ENCODE results near the gene GRK3.
"Not testable (repeated sequence)": the region's sequence is repeated elsewhere in the genome, so short reads cannot be mapped to it uniquely, and the experiment has no call there.

GRK3 gene

GRCh38 chr22:25574736-25575135, 10.3 kb downstream of the GRK3 start:
- no peak for DNase-seq

GRCh38 chr22:25575674-25576392, 11.4 kb downstream of the GRK3 start:
- not testable (repeated sequence) for DNase-seq

- DNase-seq, result not testable (repeated sequence)
Observed at GRCh38 chr22:25581452-25581851, 17.0 kb downstream of the GRK3 start.

GRCh38 chr22:25582946-25583345, 18.5 kb downstream of the GRK3 start:
- DNase-seq, result no peak

- DNase-seq, result not testable (repeated sequence)
Observed at GRCh38 chr22:25584993-25585392, 20.5 kb downstream of the GRK3 start.

GRCh38 chr22:25589664-25590063, 25.2 kb downstream of the GRK3 start:
- not testable (repeated sequence) for DNase-seq

- not testable (repeated sequence) for DNase-seq
Observed at GRCh38 chr22:25593323-25593722, 28.8 kb downstream of the GRK3 start.

- DNase-seq, result no peak
Observed at GRCh38 chr22:25598609-25599008, 34.1 kb downstream of the GRK3 start.

GRCh38 chr22:25602445-25602844, 38.0 kb downstream of the GRK3 start:
- DNase-seq, result no peak

- no peak for DNase-seq
Observed at GRCh38 chr22:25602916-25603315, 38.4 kb downstream of the GRK3 start.

GRCh38 chr22:25605146-25605545, 40.7 kb downstream of the GRK3 start:
- not testable (repeated sequence) for DNase-seq

- DNase-seq, result not testable (repeated sequence)
Observed at GRCh38 chr22:25605565-25605964, 41.1 kb downstream of the GRK3 start.

- DNase-seq, result not testable (repeated sequence)
Observed at GRCh38 chr22:25611284-25611683, 46.8 kb downstream of the GRK3 start.

GRCh38 chr22:25613131-25613530, 48.7 kb downstream of the GRK3 start:
- not testable (repeated sequence) for DNase-seq

- not testable (repeated sequence) for DNase-seq
Observed at GRCh38 chr22:25613558-25613957, 49.1 kb downstream of the GRK3 start.

GRCh38 chr22:25614791-25615190, 50.3 kb downstream of the GRK3 start:
- DNase-seq, result not testable (repeated sequence)

GRCh38 chr22:25621986-25622385, 57.5 kb downstream of the GRK3 start:
- DNase-seq, result no peak

- no peak for DNase-seq
Observed at GRCh38 chr22:25623310-25623734, 58.8 kb downstream of the GRK3 start.

- no peak for DNase-seq
Observed at GRCh38 chr22:25623851-25624250, 59.4 kb downstream of the GRK3 start.

- no peak for DNase-seq
Observed at GRCh38 chr22:25624476-25624875, 60.0 kb downstream of the GRK3 start.

- not testable (repeated sequence) for DNase-seq
Observed at GRCh38 chr22:25625747-25626623, 61.5 kb downstream of the GRK3 start.

GRCh38 chr22:25626624-25626990, 62.1 kb downstream of the GRK3 start:
- DNase-seq, result no peak

- no peak for DNase-seq
Observed at GRCh38 chr22:25627271-25627852, 62.9 kb downstream of the GRK3 start.

GRCh38 chr22:25628494-25628893, 64.0 kb downstream of the GRK3 start:
- DNase-seq, result no peak
